OCI-LY7 (cell line): ENCODE data around the gene ZNF335. TPM values are rescaled to one million over a fixed set of nuclear protein-coding genes. Genes with fewer than 3 reads are reported as not detected.

Source experiments
- Bru-seq: library from RNA; stranded (reverse); fragments of 400-500 nt; gene quantifications from one replicate; lab custom pipeline; 2021; lab: Mats Ljungman, UMichigan
- BruChase-seq, 2 experiments: library from RNA; stranded (reverse); fragments of 400-500 nt; gene quantifications; one replicate each; lab custom pipeline; 2021; lab: Mats Ljungman, UMichigan
- BruUV-seq: library from RNA; stranded (reverse); fragments of 400-500 nt; replicated peaks from 2 replicates; lab custom pipeline; 2021; lab: Mats Ljungman, UMichigan
- CTCF ChIA-PET: fragments of 300-600 bp; sonication (Branson Sonifier 250); formaldehyde crosslinking; loops from one replicate; lab custom pipeline; 2022; ENCODE audit warnings: antibody characterized with exemption; ENCODE audit not compliant: unreplicated experiment; lab: Charles Lee
- POLR2A ChIA-PET: fragments of 300-600 bp; sonication (Branson Sonifier 250); formaldehyde crosslinking; loops from one replicate; lab custom pipeline; 2022; ENCODE audit warnings: antibody characterized with exemption; lab: Charles Lee
- DNase-seq: peaks from one replicate; pipeline ENCODE4 v3.0.0-alpha.2; 2015; ENCODE audit warnings: low spot score
- H2AFZ ChIP-seq: fragments of 200-600 bp; sonication (generic), shearing (Covaris generic); 2 replicates; pipeline ENCODE4 v1.6.1; 2014; ENCODE audit warnings: mild to moderate bottlenecking, antibody characterized with exemption, low read length, moderate library complexity
- H3K27ac ChIP-seq: fragments of 200-600 bp; sonication (generic); 2 replicates; pipeline ENCODE4 v1.5.1; 2014; ENCODE audit warnings: mixed run types, low read depth, mild to moderate bottlenecking, moderate library complexity, low read length, inconsistent platforms; ENCODE audit not compliant: poor library complexity, severe bottlenecking
- H3K36me3 ChIP-seq: fragments of 200-600 bp; sonication (generic); 2 replicates; pipeline ENCODE4 v1.6.1; 2014; ENCODE audit warnings: mild to moderate bottlenecking, antibody characterized with exemption, low read length, moderate library complexity, mixed read lengths; ENCODE audit not compliant: insufficient read depth
- H3K4me1 ChIP-seq: fragments of 200-600 bp; sonication (generic); 2 replicates; pipeline ENCODE4 v1.5.1; 2014; ENCODE audit warnings: mild to moderate bottlenecking, low read length; ENCODE audit not compliant: insufficient read depth, poor library complexity, severe bottlenecking
- H3K4me2 ChIP-seq: fragments of 200-600 bp; sonication (generic); 2 replicates; pipeline ENCODE4 v1.6.1; 2014; ENCODE audit warnings: mild to moderate bottlenecking, low read length
- H3K4me3 ChIP-seq: fragments of 200-600 bp; sonication (generic); 2 replicates; pipeline ENCODE4 v1.5.1; 2014; ENCODE audit warnings: mild to moderate bottlenecking, low read depth, low read length; ENCODE audit not compliant: poor library complexity, severe bottlenecking
- H3K79me2 ChIP-seq: fragments of 200-600 bp; sonication (generic); 2 replicates; pipeline ENCODE4 v1.6.1; 2016; ENCODE audit warnings: low read depth, mild to moderate bottlenecking, low read length, moderate library complexity, mixed read lengths; ENCODE audit not compliant: insufficient read depth
- H3K9me2 ChIP-seq: fragments of 200-600 bp; sonication (generic); 2 replicates; pipeline ENCODE4 v1.6.1; 2016; ENCODE audit warnings: mild to moderate bottlenecking, low read length, mixed read lengths; ENCODE audit not compliant: insufficient read depth
- H3K9me3 ChIP-seq: fragments of 200-600 bp; sonication (generic); 2 replicates; pipeline ENCODE4 v1.6.1; 2014; ENCODE audit warnings: mild to moderate bottlenecking, mixed run types, low read length, mixed read lengths
- H4K20me1 ChIP-seq: fragments of 200-600 bp; sonication (generic); 2 replicates; pipeline ENCODE4 v1.6.1; 2014; ENCODE audit warnings: mild to moderate bottlenecking, antibody characterized with exemption, low read length, moderate library complexity, mixed read lengths; ENCODE audit not compliant: insufficient read depth
- CTCF ChIP-seq: fragments of 200-600 bp; sonication (generic); conservative IDR thresholded peaks from 2 replicates; pipeline ENCODE4 v1.5.1; 2014; ENCODE audit warnings: mild to moderate bottlenecking, antibody characterized with exemption, low read length, moderate library complexity, mixed read lengths
- EZH2phosphoT487 ChIP-seq: fragments of 200-600 bp; sonication (generic); IDR thresholded peaks from 2 replicates; pipeline ENCODE4 v1.6.1; 2018; ENCODE audit warnings: low read depth, borderline replicate concordance, mild to moderate bottlenecking, mixed run types, antibody characterized with exemption, low read length, moderate library complexity, mixed read lengths
- intact Hi-C: fragments of 100-400 bp; cut with micrococcal nuclease; formaldehyde crosslinking; loops from one replicate; pipeline ENCODE4 v1.10.0; 2022; ENCODE audit not compliant: unreplicated experiment
- long read RNA-seq: library from polyadenylated mRNA; stranded (forward); transcript quantifications from one replicate; pipeline ENCODE4 v2.0.0, GENCODE V29; 2022
- total RNA-seq, 2 experiments: library from RNA; depleted of rRNA in 1 of 2; stranded (reverse); fragments of >200 nt in 1 of 2; shearing (Covaris generic) in 1 of 2; gene quantifications; 2 replicates each; pipeline ENCODE4 v1.2.3, GENCODE V29; 2014 to 2022

Gene ZNF335, protein sequence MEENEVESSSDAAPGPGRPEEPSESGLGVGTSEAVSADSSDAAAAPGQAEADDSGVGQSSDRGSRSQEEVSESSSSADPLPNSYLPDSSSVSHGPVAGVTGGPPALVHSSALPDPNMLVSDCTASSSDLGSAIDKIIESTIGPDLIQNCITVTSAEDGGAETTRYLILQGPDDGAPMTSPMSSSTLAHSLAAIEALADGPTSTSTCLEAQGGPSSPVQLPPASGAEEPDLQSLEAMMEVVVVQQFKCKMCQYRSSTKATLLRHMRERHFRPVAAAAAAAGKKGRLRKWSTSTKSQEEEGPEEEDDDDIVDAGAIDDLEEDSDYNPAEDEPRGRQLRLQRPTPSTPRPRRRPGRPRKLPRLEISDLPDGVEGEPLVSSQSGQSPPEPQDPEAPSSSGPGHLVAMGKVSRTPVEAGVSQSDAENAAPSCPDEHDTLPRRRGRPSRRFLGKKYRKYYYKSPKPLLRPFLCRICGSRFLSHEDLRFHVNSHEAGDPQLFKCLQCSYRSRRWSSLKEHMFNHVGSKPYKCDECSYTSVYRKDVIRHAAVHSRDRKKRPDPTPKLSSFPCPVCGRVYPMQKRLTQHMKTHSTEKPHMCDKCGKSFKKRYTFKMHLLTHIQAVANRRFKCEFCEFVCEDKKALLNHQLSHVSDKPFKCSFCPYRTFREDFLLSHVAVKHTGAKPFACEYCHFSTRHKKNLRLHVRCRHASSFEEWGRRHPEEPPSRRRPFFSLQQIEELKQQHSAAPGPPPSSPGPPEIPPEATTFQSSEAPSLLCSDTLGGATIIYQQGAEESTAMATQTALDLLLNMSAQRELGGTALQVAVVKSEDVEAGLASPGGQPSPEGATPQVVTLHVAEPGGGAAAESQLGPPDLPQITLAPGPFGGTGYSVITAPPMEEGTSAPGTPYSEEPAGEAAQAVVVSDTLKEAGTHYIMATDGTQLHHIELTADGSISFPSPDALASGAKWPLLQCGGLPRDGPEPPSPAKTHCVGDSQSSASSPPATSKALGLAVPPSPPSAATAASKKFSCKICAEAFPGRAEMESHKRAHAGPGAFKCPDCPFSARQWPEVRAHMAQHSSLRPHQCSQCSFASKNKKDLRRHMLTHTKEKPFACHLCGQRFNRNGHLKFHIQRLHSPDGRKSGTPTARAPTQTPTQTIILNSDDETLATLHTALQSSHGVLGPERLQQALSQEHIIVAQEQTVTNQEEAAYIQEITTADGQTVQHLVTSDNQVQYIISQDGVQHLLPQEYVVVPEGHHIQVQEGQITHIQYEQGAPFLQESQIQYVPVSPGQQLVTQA (N-terminal part only)
- 15.0 and 21.0 TPM in 2 replicates for total RNA-seq (2014; rRNA removed; shearing (Covaris generic))
- total RNA-seq (2022), result 28.4 and 30.5 TPM in 2 replicates
- percentile 67 among the genes with signal in this experiment for Bru-seq, nascent RNA
- BruChase-seq, experiment 1, labeled RNA remaining after a 6-hour chase, result percentile 69 among the genes with signal in this experiment
- percentile 67 among the genes with signal in this experiment for BruChase-seq, experiment 2, labeled RNA remaining after a 2-hour chase
- long read RNA-seq, full-length matches to known transcripts, result 7 of 37 reads
- long read RNA-seq, partial matches to known transcripts, result 12 of 37 reads
- long read RNA-seq, other reads (novel, unspliced or antisense), result 18 of 37 reads

- Histone ChIP-seq H2AFZ (peak within 1 kb of the TSS; percentile 79), H3K79me2 (peaks cover 23% of the 10 kb centered on the region), H4K20me1 (no peaks in the 10 kb centered on the region), H3K36me3 (peaks cover 28% of the 10 kb centered on the region), H3K27ac (peak within 1 kb of the TSS; percentile 94), H3K4me3 (peak within 1 kb of the TSS; percentile 94), H3K4me1 (peaks cover 25% of the 10 kb centered on the region), H3K9me3 (no peaks in the 10 kb centered on the region), H3K4me2 (peak within 1 kb of the TSS; percentile 93), H3K9me2 (no peaks in the 10 kb centered on the region)
- intact Hi-C loops, result loop anchor here (1.0 to 5.0 kb wide), 8 partner anchors 37 to 715 kb away; partner anchors contain the start of genes ELMO2, NCOA5, PIGT and TP53RK
- no TSS peak for BruUV-seq
- TF ChIP-seq CTCF, result no peak
- TF ChIP-seq EZH2phosphoT487, result no peak
- ChIA-PET CTCF (interaction anchor here (0.6 kb wide), 1 partner anchor 1001 kb away, joined by 3 read pairs; no protein-coding TSS in a partner anchor), POLR2A (interaction anchor here (0.6 to 2.2 kb wide), 4 partner anchors 37 to 180 kb away, joined by 3 to 11 read pairs (median 3); partner anchors contain the start of genes DNTTIP1, PCIF1 and WFDC3)
- DNase-seq, result peak; percentile 98
These were observed at the start of gene ZNF335 for GRCh38 chr20:45971675-45972499. Gene ZNF335, minus strand, starts transcription at chr20:45972203. Its CDS starts 793 bp downstream, at chr20:45971410.

DNA sequence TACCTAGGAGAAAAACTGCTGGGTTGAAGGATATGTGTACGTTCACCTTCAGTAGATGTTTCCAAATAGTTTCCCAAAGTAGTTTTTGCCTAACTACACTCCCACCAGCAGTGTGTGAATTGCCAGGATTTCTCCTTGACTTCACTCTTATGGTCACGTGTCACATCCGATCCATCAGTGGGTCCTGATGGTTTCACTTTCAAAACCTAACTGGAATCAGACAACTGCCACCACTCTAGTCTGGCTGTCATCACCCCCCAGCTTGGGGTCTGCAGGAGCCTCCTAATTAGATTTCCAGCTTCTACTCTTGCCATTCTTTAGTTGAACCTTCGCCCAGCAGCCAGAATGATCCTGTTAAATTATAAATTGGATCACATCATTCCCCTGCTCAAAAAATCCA, 48.6 kb upstream of the ZNF335 start:
- H3K9me2 ChIP-seq, result no peaks in the 10 kb centered on the region
- H3K36me3 ChIP-seq, result no peaks in the 10 kb centered on the region
- ChIA-PET CTCF (no interaction called here), POLR2A (no interaction called here)
- TF ChIP-seq CTCF (no peak), EZH2phosphoT487 (no peak)
- peak overlapping the region; percentile 80 for H3K4me2 ChIP-seq
- no TSS peak for BruUV-seq
- H3K4me3 ChIP-seq, result peak overlapping the region; percentile 75
- H3K79me2 ChIP-seq, result no peaks in the 10 kb centered on the region
- H4K20me1 ChIP-seq, result no peaks in the 10 kb centered on the region; the same call in 1 of the 2 replicates
- DNase-seq, result peak; percentile 38
- intact Hi-C loops, result loop anchor here (5.0 kb wide), 3 partner anchors 48 to 327 kb away; partner anchors contain the start of gene ZNF335
- H2AFZ ChIP-seq, result no peak overlapping the region; the same call in 1 of the 2 replicates
- peaks cover 9% of the 10 kb centered on the region; the same call in 1 of the 2 replicates for H3K9me3 ChIP-seq
- H3K27ac ChIP-seq, result peak overlapping the region; percentile 8
- peaks cover 18% of the 10 kb centered on the region for H3K4me1 ChIP-seq
